IMR-90 (cell line): Measurements from ENCODE around the gene BCL2. TPM values are rescaled to one million over a fixed set of nuclear protein-coding genes. Genes with fewer than 3 reads are reported as not detected.
A peak's percentile ranks its signal among the peaks of the same experiment; 100 is the strongest.

Experiments used
- ATAC-seq: fragments of 200-7000 bp; cut with Tn5 transposase; 2 replicates; pipeline ENCODE4 v1.9.1; 2020; ENCODE audit warnings: low read depth, mild to moderate bottlenecking, moderate library complexity
- BruUV-seq: library from RNA; stranded (reverse); fragments of 400-500 nt; replicated peaks from 2 replicates; lab custom pipeline; 2021; lab: Mats Ljungman, UMichigan
- CTCF ChIA-PET: fragments of 300-600 bp; formaldehyde crosslinking; extraction: SDS; loops from one replicate; lab custom pipeline; 2021; ENCODE audit warnings: antibody characterized with exemption; lab: Yijun Ruan, JAX
- POLR2A ChIA-PET: fragments of 300-600 bp; sonication (Branson Sonifier 250); formaldehyde crosslinking; loops from one replicate; lab custom pipeline; 2022; ENCODE audit warnings: antibody characterized with exemption; ENCODE audit not compliant: unreplicated experiment; lab: Charles Lee
- DNase-seq: peaks from one replicate; pipeline ENCODE4 v3.0.0; 2013
- H2AFZ ChIP-seq: replicated peaks from 2 replicates; pipeline ENCODE3; 2013; ENCODE audit warnings: low read length, mild to moderate bottlenecking; ENCODE audit not compliant: poor library complexity
- H2AK5ac ChIP-seq: 2 replicates; pipeline ENCODE4 v1.6.1; 2013; ENCODE audit warnings: low read depth, low read length, inconsistent platforms
- H2AK9ac ChIP-seq: replicated peaks from 2 replicates; pipeline ENCODE3; 2013; ENCODE audit warnings: mild to moderate bottlenecking, low read depth, low read length, moderate library complexity; ENCODE audit not compliant: poor library complexity
- H2BK120ac ChIP-seq: 2 replicates; pipeline ENCODE4 v1.6.1; 2013; ENCODE audit warnings: low read depth, low read length, inconsistent platforms
- H2BK15ac ChIP-seq: 3 replicates; pipeline ENCODE4 v1.6.1; 2013; ENCODE audit warnings: low read depth, low read length, inconsistent platforms
- H2BK20ac ChIP-seq: 2 replicates; pipeline ENCODE4 v1.6.1; 2013; ENCODE audit warnings: low read depth, mild to moderate bottlenecking, inconsistent platforms, low read length, moderate library complexity
- H2BK5ac ChIP-seq: 2 replicates; pipeline ENCODE4 v1.6.1; 2013; ENCODE audit warnings: mild to moderate bottlenecking, low read depth, low read length, inconsistent platforms; ENCODE audit not compliant: poor library complexity, severe bottlenecking
- H3K14ac ChIP-seq: replicated peaks from 2 replicates; pipeline ENCODE4 v1.6.1; 2013; ENCODE audit warnings: low read depth, low read length, inconsistent platforms
- H3K18ac ChIP-seq: 2 replicates; pipeline ENCODE4 v1.6.1; 2013; ENCODE audit warnings: low read depth, low read length, control low read depth
- H3K23ac ChIP-seq: 2 replicates; pipeline ENCODE4 v1.6.1; 2013; ENCODE audit warnings: low read depth, low read length, inconsistent platforms
- H3K27ac ChIP-seq: 2 replicates; pipeline ENCODE4 v1.5.1; 2013; ENCODE audit warnings: mild to moderate bottlenecking, control low read depth, low read length; ENCODE audit not compliant: insufficient read depth
- H3K27me3 ChIP-seq: 2 replicates; pipeline ENCODE4 v1.6.1; 2013; ENCODE audit warnings: low read length; ENCODE audit not compliant: control insufficient read depth, insufficient read depth
- H3K36me3 ChIP-seq: 2 replicates; pipeline ENCODE4 v1.6.1; 2013; ENCODE audit warnings: low read length, mixed read lengths; ENCODE audit not compliant: control insufficient read depth, insufficient read depth
- H3K4ac ChIP-seq: 2 replicates; pipeline ENCODE4 v1.6.1; 2013; ENCODE audit warnings: low read depth, low read length, inconsistent platforms
- H3K4me1 ChIP-seq: 2 replicates; pipeline ENCODE4 v1.6.1; 2013; ENCODE audit warnings: low read length, mixed read lengths; ENCODE audit not compliant: control insufficient read depth, insufficient read depth
- H3K4me2 ChIP-seq: 2 replicates; pipeline ENCODE4 v1.6.1; 2013; ENCODE audit warnings: low read depth, mild to moderate bottlenecking, control low read depth, low read length, moderate library complexity
- H3K4me3 ChIP-seq: 2 replicates; pipeline ENCODE4 v1.5.1; 2013; ENCODE audit warnings: low read depth, mild to moderate bottlenecking, control low read depth, low read length, moderate library complexity; ENCODE audit not compliant: insufficient read depth
- H3K56ac ChIP-seq: 2 replicates; pipeline ENCODE4 v1.6.1; 2013; ENCODE audit warnings: low read length, inconsistent platforms; ENCODE audit not compliant: insufficient read depth; ENCODE audit errors: extremely low read depth
- H3K79me1 ChIP-seq, 2 experiments: 2 replicates each; pipeline ENCODE4 v1.6.1; 2013; ENCODE audit warnings: low read length in 2 of 2, inconsistent platforms in 1 of 2, low read depth in 1 of 2
- H3K9ac ChIP-seq: 2 replicates; pipeline ENCODE4 v1.6.1; 2013; ENCODE audit warnings: low read depth, low read length, control low read depth
- H3K9me1 ChIP-seq: 2 replicates; pipeline ENCODE4 v1.6.1; 2013; ENCODE audit warnings: low read length, inconsistent platforms; ENCODE audit not compliant: insufficient read depth
- H3K9me3 ChIP-seq: 2 replicates; pipeline ENCODE4 v1.6.1; 2013; ENCODE audit warnings: low read length; ENCODE audit not compliant: control insufficient read depth, insufficient read depth
- H4K20me1 ChIP-seq: 2 replicates; pipeline ENCODE4 v1.6.1; 2013; ENCODE audit warnings: low read length, inconsistent platforms; ENCODE audit not compliant: insufficient read depth
- H4K5ac ChIP-seq: 2 replicates; pipeline ENCODE4 v1.6.1; 2013; ENCODE audit warnings: mild to moderate bottlenecking, low read depth, low read length, control low read depth
- H4K8ac ChIP-seq, 2 experiments: 2 replicates each; pipeline ENCODE4 v1.6.1; 2013; ENCODE audit warnings: low read depth in 2 of 2, low read length in 2 of 2, control low read depth in 1 of 2, inconsistent platforms in 1 of 2
- H4K91ac ChIP-seq: 2 replicates; pipeline ENCODE4 v1.6.1; 2013; ENCODE audit warnings: low read depth, low read length, inconsistent platforms; ENCODE audit not compliant: insufficient read depth
- FOS ChIP-seq: fragments of 150-350 bp; IDR thresholded peaks from 2 replicates; pipeline ENCODE4 v1.6.1; 2016; ENCODE audit warnings: low read depth, low read length
- MAFK ChIP-seq: IDR thresholded peaks from 2 replicates; pipeline ENCODE4 v1.6.1; 2012; ENCODE audit warnings: low read depth, low read length, improper control_type of control experiment
- MXI1 ChIP-seq: IDR thresholded peaks from 2 replicates; pipeline ENCODE4 v1.6.1; 2012; ENCODE audit warnings: low read depth, mild to moderate bottlenecking, low read length, moderate library complexity, borderline replicate concordance
- RAD21 ChIP-seq: IDR thresholded peaks from 2 replicates; pipeline ENCODE4 v1.6.1; 2012; ENCODE audit warnings: low read length, improper control_type of control experiment
- RCOR1 ChIP-seq: IDR thresholded peaks from 2 replicates; pipeline ENCODE4 v1.6.1; 2012; ENCODE audit warnings: mild to moderate bottlenecking, low read length, improper control_type of control experiment; ENCODE audit not compliant: insufficient replicate concordance
- WGBS, 2 experiments: methylation state at CpG; one replicate each; pipeline versions ENCODE4 v1.1.5 to v1.1.7; 2013; ENCODE audit warnings: missing lambda C conversion rate in 2 of 2; ENCODE audit not compliant: insufficient read length in 1 of 2; ENCODE audit errors: extremely low coverage in 2 of 2; 5-methylcytosine and 5-hydroxymethylcytosine counted together
- dilution Hi-C: fragments of 300-500 bp; cut with HindIII; formaldehyde crosslinking; loops from one replicate; pipeline ENCODE4 v1.14.3; 2018; ENCODE audit warnings: low sequenced_read_pairs; ENCODE audit not compliant: unreplicated experiment
- in situ Hi-C: fragments of 300-500 bp; cut with MboI; formaldehyde crosslinking; loops from 3 replicates; pipeline ENCODE4 v1.14.3; 2019; ENCODE audit warnings: low sequenced_read_pairs, inconsistent platforms, mixed read lengths
- intact Hi-C: fragments of 100-400 bp; cut with micrococcal nuclease; formaldehyde crosslinking; loops from 2 replicates; pipeline ENCODE4 v1.10.0; 2022
- polyA plus RNA-seq, 3 experiments: library from polyadenylated mRNA; depleted of rRNA; stranded (reverse); fragments of >200 nt; gene quantifications; 2 replicates each; pipeline ENCODE4 v1.2.3, GENCODE V29; 2012; ENCODE audit warnings: low replicate concordance in 1 of 3
- total RNA-seq: library from RNA; depleted of rRNA; stranded (reverse); fragments of >200 nt; gene quantifications from 2 replicates; pipeline ENCODE4 v1.2.3, GENCODE V29; 2012
- TF ChIP-seq, protein P1 (sequence below): fragments of 150-350 bp; IDR thresholded peaks from 2 replicates; pipeline ENCODE4 v1.6.1; 2016; ENCODE audit warnings: low read depth, mild to moderate bottlenecking, low read length, moderate library complexity, borderline replicate concordance
- TF ChIP-seq, protein P2 (sequence below): conservative IDR thresholded peaks from 2 replicates; pipeline ENCODE4 v1.5.1; 2012; ENCODE audit warnings: mild to moderate bottlenecking, low read depth, low read length, improper control_type of control experiment
- TF ChIP-seq, protein P3 (sequence below): fragments of 150-350 bp; IDR thresholded peaks from 2 replicates; pipeline ENCODE4 v1.6.1; 2017; ENCODE audit warnings: mild to moderate bottlenecking, antibody characterized with exemption, low read length, low read depth

The BCL2 gene
- total and polyA plus RNA-seq, 2 of the 4 experiments (the other 2 are of a cell fraction): 0.24 to 0.54 TPM

DNA sequence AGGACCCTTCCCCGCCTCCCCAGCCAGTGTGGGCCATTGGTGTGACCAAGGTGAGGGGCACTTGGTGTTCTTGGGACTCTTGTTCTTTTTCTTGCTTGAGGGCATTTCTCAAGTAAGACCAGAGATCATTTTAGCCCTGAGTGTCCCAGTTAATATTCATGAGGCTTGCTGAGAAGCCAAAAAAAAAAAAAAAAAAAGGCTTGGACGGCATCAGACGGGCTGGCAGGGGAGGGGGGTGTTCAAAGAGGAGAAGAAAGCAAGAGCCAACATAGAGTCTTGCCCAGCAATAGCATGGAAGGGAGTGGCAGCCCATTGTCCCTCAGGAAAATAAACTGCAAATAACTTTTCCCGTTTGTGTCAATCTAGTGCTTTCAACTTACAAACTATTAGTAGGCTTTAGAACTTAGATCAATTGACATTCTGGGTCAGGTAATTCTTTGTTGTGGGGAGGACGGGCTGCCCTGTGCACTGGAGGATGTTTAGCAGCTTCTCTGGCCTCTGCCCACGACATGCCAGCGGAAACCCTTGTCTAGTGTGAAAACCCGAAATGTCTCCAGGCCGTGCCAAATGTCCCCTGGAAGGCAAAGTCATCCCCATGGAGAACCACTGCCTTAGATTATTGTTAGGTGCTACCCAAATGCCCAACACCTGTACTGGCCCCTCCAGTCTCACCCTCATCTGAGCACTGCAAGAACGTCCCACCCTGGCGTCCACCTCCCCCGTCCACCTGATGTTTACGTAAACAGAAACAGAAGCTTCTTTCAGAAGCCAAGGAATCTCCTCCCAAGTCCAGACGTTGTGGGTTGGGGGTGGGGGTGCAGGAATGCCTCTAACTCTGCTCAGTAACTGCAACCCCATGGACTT lies 163.4 kb downstream of the BCL2 start (continued):
- TF ChIP-seq, protein P1, sequence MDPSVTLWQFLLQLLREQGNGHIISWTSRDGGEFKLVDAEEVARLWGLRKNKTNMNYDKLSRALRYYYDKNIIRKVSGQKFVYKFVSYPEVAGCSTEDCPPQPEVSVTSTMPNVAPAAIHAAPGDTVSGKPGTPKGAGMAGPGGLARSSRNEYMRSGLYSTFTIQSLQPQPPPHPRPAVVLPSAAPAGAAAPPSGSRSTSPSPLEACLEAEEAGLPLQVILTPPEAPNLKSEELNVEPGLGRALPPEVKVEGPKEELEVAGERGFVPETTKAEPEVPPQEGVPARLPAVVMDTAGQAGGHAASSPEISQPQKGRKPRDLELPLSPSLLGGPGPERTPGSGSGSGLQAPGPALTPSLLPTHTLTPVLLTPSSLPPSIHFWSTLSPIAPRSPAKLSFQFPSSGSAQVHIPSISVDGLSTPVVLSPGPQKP: no peak

DNA sequence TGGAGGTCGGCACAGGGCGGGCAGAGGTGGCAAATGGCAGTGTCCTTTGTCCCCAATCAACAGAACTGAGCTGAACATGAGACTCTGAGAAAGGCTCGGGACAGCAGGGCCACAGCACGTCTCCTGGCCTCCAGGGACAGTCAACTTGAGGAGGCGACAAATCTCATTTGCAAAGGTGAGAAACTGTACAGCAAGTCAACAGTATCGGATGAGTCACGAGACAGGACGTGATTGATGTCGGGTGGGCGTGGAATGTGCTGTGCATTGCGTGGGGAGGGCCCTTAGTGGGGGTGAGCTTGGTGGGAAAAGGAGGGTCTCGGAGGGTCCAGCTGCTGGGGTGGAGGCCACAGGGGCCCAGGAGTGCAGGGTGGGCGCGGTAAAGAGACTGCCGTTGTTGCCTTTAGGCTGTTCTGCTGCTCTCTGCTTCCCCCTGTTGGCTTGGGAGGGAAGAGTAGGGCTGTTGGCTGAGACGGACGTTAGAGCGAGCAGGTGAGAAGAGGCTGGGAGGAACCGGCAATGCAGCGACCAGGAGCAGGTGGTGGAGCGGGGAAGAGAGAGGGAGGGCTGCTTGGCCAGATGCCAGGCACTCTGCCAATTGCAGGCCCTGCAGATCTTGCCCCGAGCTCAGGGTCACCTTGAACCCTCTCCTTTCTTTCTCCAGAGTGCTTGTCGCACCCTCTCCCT lies 164.3 kb downstream of the BCL2 start:
- Histone ChIP-seq H4K91ac (no peak overlapping the region), H3K18ac (no peak overlapping the region), H2AFZ (no peak overlapping the region), H2AK9ac (peak overlapping the region; percentile 42), H3K4me2 (no peak overlapping the region), H3K14ac (no peak overlapping the region), H3K27ac (no peak overlapping the region), H3K27me3 (peaks cover 18% of the 10 kb centered on the region), H3K4me1 (no peaks in the 10 kb centered on the region), H3K9ac (no peak overlapping the region), H3K9me1 (no peaks in the 10 kb centered on the region; the same call in 1 of the 2 replicates), H3K79me1 (no peaks in the 10 kb centered on the region), H3K56ac (no peak overlapping the region), H2AK5ac (no peak overlapping the region), H3K4me3 (no peak overlapping the region), H4K20me1 (no peaks in the 10 kb centered on the region; the same call in 1 of the 2 replicates), H2BK5ac (no peak overlapping the region), H3K9me3 (no peaks in the 10 kb centered on the region), H3K4ac (no peak overlapping the region), H2BK120ac (no peak overlapping the region), H3K36me3 (no peaks in the 10 kb centered on the region), H3K23ac (no peak overlapping the region), H2BK20ac (no peak overlapping the region), H4K5ac (no peak overlapping the region), H2BK15ac (no peak overlapping the region), H4K8ac (no peak overlapping the region)
- ATAC-seq (no peak), DNase-seq (no peak)
- POLR2A ChIA-PET: no interaction called here
- no TSS peak for BruUV-seq
- intact Hi-C loops: no loop called here
- 80% methylated on average over 10 of the region's 23 CpGs; no CpG with 5 or more reads in 1 of the 2 experiments for WGBS, 2 experiments
- no peak for TF ChIP-seq RCOR1
- TF ChIP-seq MAFK: no peak
- no peak for TF ChIP-seq FOS
- TF ChIP-seq, protein P2, sequence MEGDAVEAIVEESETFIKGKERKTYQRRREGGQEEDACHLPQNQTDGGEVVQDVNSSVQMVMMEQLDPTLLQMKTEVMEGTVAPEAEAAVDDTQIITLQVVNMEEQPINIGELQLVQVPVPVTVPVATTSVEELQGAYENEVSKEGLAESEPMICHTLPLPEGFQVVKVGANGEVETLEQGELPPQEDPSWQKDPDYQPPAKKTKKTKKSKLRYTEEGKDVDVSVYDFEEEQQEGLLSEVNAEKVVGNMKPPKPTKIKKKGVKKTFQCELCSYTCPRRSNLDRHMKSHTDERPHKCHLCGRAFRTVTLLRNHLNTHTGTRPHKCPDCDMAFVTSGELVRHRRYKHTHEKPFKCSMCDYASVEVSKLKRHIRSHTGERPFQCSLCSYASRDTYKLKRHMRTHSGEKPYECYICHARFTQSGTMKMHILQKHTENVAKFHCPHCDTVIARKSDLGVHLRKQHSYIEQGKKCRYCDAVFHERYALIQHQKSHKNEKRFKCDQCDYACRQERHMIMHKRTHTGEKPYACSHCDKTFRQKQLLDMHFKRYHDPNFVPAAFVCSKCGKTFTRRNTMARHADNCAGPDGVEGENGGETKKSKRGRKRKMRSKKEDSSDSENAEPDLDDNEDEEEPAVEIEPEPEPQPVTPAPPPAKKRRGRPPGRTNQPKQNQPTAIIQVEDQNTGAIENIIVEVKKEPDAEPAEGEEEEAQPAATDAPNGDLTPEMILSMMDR: peak; percentile 32
- peak; percentile 31 for TF ChIP-seq RAD21
- TF ChIP-seq, protein P3, sequence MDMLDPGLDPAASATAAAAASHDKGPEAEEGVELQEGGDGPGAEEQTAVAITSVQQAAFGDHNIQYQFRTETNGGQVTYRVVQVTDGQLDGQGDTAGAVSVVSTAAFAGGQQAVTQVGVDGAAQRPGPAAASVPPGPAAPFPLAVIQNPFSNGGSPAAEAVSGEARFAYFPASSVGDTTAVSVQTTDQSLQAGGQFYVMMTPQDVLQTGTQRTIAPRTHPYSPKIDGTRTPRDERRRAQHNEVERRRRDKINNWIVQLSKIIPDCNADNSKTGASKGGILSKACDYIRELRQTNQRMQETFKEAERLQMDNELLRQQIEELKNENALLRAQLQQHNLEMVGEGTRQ: no peak
- TF ChIP-seq MXI1: no peak
- CTCF ChIA-PET: no interaction called here
- dilution Hi-C loops: no loop called here
- in situ Hi-C loops: no loop called here
